ACHN (cell line): ENCODE data around the gene IGLL1.
"Not testable (repeated sequence)": the region's sequence is repeated elsewhere in the genome, so short reads cannot be mapped to it uniquely, and the experiment has no call there.

Experiments
- DNase-seq: peaks from one replicate; pipeline ENCODE4 v3.0.0-alpha.2; 2015
- in situ Hi-C: cut with HindIII; loops from 2 replicates; pipeline ENCODE4 v1.10.0; 2017; ENCODE audit warnings: low sequenced_read_pairs, low pct_ligation_motif_present, low pct_unique_long_range_greater_than_20kb

The IGLL1 gene

GRCh38 chr22:23579870-23580575 is at the start of gene IGLL1:
IGLL1 (minus strand) TSS chr22:23580290; CDS start chr22:23580190, 100 bp downstream.
- in situ Hi-C loops = no loop called here
- DNase-seq = no peak

DNA sequence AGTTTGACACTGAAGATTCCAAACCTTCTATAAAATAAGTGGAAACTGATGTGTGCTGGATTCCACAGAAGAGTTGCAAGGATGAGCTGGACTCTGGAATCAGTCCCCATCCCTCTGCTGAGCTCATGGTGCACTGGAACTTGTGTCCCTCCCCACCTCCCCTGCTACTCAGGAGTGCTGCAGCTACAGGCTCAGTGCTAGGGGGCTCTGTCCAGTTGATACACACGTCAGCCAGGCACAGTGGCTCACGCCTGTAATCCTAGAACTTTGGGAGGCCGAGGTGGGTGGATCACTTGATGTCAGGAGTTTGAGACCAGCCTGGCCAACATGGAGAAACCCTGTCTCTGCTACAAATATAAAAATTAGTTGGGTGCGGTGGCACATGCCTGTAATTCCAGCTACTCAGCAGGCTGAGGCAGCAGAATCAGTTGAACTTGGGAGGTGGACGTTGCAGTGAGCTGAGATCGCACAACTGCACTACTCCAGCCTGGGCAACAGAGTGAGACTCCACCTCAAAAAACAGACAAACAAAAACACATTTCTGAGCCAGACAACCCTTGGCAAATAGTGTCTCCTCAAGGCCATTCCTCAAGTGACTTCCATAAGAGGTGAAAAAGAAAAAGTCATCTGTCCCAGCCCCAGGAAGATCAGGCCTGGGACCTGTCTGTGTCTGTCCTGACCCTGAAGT is 48.1 kb upstream of the IGLL1 start:
- in situ Hi-C loops, DNase-seq: not testable (repeated sequence)

DNA sequence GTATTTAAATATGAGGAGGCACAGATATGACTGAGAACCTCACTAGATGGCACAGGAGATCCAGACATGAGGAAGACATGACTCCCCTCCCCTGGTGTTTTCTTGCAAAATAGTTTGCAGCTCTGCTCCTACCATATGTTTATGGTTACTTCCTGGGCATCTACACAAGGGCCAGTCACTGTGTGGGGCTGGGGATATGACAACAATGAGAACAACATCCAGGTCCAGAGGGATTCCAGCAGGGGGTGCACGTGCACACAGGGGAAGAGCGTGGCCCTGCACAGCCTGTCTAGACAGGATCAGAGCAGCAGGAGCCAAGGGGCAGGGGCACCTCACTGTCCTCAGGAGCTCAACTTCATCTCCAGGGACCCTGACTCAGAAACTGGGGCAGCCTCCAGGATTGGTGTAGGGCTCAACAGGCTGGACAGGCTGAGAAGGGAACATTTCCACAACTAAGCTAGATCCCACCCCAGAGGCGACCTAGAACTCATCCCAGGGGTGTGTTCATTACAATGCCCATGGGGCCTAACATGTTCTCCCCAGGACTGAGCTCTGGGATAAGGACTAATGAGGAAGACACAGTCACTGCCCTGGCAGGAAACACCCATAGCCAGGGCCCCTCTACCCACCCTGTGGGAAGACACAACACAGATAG is 47.4 kb upstream of the IGLL1 start:
- in situ Hi-C loops = not testable (repeated sequence)

DNA sequence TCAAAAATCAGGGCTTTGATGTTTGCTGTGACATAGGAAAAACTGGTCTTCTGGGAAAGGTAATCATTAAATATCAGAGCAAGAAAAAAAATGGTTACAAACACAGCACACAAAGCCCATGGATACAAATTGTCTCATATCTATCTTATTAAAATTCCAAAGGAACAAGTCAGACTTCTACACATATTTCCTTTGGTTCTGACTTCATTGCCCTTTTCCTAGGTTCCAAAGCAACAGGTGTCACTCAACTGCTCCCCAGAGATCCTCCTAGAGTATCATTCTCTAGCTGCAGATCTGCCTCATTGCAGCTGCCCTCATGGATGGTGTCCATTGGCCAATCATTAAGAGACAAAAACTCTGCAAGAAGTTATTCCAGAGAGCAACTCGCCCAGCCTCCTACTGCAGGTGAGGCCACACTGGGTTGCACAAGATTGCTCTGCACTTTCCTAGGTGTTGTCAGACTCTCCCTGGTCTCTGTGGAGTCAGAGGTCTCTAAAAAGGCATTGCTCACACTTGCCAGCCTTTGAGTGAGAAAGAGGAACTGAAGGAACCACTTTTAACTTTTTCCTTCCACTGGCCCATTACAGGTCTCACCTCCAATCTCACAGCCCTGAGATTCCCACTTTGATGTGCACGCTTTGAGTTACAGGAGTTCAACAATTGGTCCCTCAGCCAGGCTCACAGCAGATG is 46.3 kb upstream of the IGLL1 start:
- in situ Hi-C loops = no loop called here
- DNase-seq = no peak

More for the DNA sequence above, 47.4 kb upstream of the IGLL1 start:
- peak; percentile 47 for DNase-seq

DNA sequence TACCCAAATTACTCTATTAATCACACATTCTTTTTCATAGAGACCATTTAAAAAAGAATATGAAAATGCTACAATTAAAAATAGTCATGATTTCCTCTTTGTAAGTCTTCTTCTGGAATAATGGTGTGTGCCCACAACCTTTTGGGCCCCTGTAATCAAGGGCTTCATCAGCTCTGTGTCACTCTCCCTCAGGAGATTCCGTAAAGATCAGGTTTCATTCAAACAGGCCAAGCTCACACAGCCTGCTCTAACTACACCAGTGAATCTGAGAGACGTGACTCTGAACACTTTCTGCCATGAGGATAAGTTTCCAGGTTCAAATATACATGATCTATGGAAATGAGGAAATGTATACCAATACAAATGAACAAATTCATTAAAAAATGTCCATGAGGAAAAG is 42.5 kb upstream of the IGLL1 start:
- DNase-seq = no peak
- in situ Hi-C loops = no loop called here

DNA sequence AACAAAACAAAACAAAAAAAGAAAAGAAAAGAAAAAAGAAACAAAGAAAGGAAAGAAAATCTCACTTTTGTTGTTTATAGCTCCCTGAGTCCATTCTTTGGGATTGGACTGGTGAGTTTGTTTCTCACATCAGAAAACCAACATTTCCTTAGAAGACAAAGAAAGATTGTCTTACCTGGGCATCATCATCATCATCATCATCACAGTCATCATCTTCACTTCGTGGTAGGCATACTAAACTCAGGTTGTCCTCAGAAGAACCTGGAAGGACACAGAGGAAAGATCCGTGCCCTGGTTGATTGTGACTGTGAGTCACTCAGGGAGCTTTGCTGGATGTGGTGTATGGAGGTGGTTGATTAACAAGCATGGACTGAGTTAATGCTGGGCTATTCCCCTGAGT is 41.8 kb upstream of the IGLL1 start:
- DNase-seq, in situ Hi-C loops: not testable (repeated sequence)

DNA sequence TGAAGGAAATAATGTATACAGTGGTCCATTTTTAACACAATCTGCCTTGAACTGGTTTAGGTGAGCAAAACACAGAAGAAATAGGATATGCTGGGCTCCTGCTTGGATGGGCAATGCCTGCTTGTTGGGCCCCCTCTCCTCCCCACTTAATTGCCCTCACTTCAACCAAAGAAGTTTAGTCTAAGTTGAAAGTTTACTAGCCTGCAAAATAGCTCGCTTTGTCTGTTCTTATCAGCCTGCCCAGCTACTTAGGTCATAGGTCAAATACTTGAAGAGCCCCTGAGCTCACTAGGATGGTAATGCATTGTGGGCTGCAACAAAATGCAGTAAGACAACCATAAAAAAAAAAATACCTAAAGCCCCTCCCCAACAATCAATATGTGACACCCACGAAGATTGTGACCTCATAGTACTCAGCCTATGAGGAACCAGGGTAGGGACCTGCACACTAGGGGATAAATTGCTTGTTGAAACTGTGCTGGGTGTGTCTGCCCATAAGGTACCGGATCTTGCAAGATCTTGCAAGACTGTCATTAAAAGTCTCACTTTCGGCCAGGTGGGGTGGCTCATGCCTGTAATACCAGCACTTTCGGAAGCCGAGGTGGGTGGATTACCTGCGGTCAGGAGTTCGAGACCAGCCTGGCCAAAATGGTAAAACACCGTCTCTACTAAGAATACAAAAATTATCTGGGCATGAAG is 41.1 kb upstream of the IGLL1 start:
- in situ Hi-C loops = no loop called here
- no peak for DNase-seq

DNA sequence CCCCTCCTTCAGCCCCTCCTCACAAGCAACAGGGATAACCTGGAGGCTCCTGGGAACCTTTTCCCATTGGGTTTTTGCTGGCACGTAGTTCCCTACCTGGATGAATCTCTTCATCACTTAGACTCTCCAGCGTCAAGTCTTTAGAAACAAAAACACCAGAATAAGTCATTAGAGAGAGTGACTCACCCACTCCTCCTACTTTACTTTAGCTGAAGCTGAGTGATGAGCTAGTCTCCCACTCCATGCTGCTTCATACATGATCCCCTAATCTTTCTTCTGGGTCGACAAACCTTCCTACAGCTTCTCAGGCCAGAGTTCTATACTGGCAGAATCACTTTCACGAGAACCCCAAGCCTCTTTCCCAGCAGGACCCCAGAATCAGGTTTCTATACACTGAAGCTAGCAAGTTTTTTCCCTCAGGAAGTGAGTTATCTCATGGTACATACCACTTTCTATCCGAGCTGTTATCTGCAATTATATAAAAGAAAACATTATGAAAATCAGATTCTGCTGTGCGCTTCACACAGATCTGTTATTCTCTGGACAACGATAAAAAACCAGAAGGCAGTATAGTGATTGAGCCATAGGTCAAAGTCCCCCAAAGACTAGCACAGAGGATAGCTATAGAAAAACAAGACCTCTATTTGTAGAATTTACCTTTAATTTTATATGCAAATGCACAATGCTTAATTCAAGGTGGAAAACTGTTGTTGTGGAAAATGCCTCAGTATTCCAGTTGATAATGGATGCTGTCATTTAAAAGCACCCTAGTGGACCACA is 33.3 kb upstream of the IGLL1 start:
- DNase-seq = no peak
- in situ Hi-C loops = no loop called here

DNA sequence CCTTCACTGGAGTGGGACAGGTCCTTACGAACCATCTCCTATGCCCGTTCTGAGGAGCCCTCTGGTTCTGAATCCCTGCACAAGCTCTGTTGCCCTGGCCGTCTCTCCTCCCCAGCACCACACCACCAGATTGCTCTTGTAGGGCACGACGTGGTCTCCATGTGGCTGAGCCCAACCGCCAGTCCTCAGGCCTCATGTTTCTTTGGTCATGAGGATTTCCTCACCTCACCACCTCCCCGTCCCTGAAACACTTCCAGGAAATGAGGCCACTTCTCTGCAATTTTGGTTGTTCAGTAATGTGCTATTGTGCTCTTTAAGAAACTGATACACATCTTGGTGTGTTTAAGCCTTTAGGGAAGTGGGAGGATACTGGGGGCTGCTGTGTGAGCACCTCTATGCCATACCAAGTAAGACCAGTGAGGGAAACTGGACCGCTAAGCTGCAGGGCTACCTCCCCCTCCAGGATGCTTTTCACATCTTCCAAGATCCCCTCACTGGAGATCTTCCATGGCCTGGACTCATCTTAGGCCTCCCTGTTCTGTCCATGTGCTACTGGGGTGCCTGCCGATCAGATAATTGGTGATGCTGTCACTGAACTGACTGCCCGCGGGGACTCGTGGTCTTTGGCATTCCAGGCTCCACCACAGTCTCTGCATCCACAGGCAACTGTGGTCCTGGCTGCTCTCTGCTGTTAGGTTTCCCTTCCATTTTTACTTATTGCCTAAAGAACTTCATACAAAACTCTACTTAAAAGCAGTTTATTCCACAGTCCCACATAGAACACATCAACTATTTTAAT is 30.1 kb upstream of the IGLL1 start:
- DNase-seq = no peak
- in situ Hi-C loops = no loop called here

DNA sequence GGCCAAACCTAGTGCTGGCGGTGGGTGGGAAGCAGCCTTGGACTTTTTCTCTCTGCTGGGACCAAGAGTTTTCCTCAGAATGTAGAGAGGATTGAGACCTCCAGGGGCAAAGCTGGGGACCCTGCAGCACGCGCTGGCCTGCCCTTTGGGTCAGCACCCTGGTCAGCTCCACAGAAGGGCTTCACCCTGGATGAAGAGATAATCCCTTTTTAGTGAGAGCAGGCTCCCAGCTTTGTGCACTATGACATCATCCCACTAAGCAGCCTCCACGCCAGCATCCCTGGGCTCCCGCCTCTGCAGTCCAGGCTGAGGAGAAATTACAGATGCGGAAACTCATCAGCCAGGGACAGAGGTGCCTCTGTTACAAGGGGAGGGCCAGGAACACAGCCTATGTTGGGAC is 28.5 kb upstream of the IGLL1 start:
- in situ Hi-C loops = no loop called here
- DNase-seq = no peak

GRCh38 chr22:23606204-23607131 is 26.4 kb upstream of the IGLL1 start:
- DNase-seq = no peak
- in situ Hi-C loops = no loop called here

DNA sequence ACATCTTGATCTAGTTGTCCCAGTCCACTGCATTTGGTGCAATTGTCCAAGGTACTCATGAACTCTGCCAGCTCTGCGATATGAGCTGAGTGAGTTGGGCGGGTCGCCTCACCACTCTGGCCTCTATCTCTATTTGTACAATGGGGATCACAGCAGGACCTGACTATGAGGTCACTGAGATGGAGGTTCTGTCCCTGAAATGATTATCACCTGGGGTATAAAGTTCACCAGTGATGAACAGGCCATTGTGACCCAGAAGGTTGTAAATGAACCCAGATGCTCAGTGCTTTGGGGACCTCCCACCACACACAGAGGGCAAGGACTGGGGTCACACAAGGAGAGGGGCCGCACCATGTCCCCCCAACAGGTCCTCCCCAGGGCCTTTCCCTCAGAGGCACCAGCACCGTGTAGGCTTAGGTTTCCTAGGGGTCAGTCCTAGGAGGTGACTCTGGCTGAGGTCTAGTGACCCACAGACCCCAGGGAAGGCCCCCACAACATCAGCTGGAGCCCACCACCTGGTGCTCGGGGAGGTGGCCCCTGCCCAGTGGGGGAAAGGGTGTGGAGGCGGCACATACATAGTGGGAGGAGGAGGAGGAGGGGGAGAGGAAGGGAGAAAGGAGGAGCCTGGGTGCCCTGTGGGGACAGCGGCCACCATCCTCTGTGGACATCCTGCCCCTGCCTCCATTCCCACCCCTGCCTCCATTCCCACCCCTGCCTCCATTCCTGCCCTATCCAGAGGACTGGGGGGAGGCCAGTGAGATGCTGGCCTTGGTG is 25.0 kb upstream of the IGLL1 start:
- DNase-seq = no peak
- in situ Hi-C loops = no loop called here

DNA sequence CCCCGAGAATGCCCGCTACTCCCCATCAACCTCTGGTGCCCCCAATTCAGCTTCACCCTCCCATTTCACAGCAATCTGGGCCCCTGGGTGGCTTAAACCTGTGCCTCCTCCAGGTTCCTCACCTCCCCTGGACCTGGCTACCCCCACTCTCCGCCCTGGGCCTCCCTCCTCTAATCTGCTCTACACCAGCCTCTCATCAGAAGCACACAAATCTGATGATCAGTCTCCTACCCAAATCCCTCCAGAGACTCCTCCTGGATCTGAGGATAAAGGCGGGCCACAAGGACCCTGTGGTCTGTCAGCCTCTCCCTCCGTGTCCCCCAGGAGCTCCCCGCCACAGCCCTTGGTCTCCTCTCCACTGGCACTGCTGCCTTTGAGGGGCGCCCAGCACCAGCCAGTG is 23.2 kb upstream of the IGLL1 start:
- in situ Hi-C loops = no loop called here

DNA sequence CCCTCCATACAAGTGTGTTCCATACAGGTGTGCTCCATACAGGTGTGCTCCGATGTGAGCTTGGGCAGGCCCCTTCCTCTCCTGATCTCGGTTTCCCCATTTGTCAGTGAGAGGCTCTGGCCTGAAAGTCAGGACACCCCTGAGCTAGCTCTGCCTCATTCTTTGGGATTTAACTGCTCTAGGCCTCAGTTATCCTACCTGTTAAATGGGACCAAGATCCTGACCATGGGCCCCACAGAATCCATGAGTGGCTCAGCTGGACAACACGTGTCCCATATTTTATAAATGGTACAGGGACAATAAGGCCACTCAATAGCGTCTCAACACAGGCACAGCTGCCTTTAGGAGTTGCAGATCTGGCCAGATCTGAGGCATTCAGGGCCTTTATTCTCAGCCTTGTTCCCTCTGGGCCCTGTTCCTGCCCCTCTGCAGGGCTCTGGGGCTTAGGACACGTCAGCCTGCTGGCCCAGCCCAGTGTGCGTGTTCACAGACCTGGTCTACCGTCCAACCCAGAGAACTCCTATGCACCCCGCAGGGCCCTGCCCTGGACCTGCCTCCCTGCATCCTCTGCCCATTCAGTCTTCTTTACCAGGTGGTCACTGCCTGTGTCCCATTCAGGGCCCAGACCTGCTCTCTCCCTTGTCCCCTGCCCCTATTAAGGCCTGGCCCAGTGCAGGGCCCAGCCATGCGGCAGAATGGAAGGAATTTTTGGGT is 18.9 kb upstream of the IGLL1 start:
- in situ Hi-C loops = no loop called here
- no peak for DNase-seq

More for the DNA sequence above, 23.2 kb upstream of the IGLL1 start:
- no peak for DNase-seq
